ENCODE measurements around the gene BGLAP.

Gene BGLAP

GRCh38 chr1:156226782-156227181 lies 15.2 kb upstream of the BGLAP start:
- DNase-seq (ENCODE audit: low spot score) = no peak

- DNase-seq (ENCODE audit: low spot score) = no peak
Observed at GRCh38 chr1:156228501-156228900, 13.5 kb upstream of the BGLAP start.

- DNase-seq (ENCODE audit: low spot score) = no peak
Observed at GRCh38 chr1:156229809-156230472, 12.0 kb upstream of the BGLAP start.

- DNase-seq (ENCODE audit: low spot score) = no peak
Observed at GRCh38 chr1:156230473-156230837, 11.5 kb upstream of the BGLAP start.

GRCh38 chr1:156232201-156232894 lies 9.6 kb upstream of the BGLAP start:
- DNase-seq (ENCODE audit: low spot score) = no peak

GRCh38 chr1:156233426-156234127 lies 8.4 kb upstream of the BGLAP start:
- DNase-seq (ENCODE audit: low spot score) = no peak

- DNase-seq (ENCODE audit: low spot score) = no peak
Observed at GRCh38 chr1:156236164-156236563, 5.8 kb upstream of the BGLAP start.

- no peak for DNase-seq (ENCODE audit: low spot score)
Observed at GRCh38 chr1:156238248-156238647, 3.7 kb upstream of the BGLAP start.

GRCh38 chr1:156241311-156241811 lies 623 bp upstream of the BGLAP start:
- no peak for DNase-seq (ENCODE audit: low spot score)

GRCh38 chr1:156242738-156243137 lies 754 bp downstream of the BGLAP start:
- DNase-seq (ENCODE audit: low spot score) = no peak

GRCh38 chr1:156244126-156244525 lies 2.1 kb downstream of the BGLAP start:
- DNase-seq (ENCODE audit: low spot score) = no peak

- DNase-seq (ENCODE audit: low spot score) = no peak
Observed at GRCh38 chr1:156244712-156245111, 2.7 kb downstream of the BGLAP start.

- DNase-seq (ENCODE audit: low spot score) = peak; percentile 75
Observed at GRCh38 chr1:156245451-156246232, 3.7 kb downstream of the BGLAP start.

GRCh38 chr1:156246241-156246780 lies 4.3 kb downstream of the BGLAP start:
- no peak for DNase-seq (ENCODE audit: low spot score)

- DNase-seq (ENCODE audit: low spot score) = no peak
Observed at GRCh38 chr1:156246781-156247459, 4.9 kb downstream of the BGLAP start.

- DNase-seq (ENCODE audit: low spot score) = peak; percentile 60
Observed at GRCh38 chr1:156247460-156248322, 5.7 kb downstream of the BGLAP start, which contains the start of gene PAQR6. PAQR6 (minus strand) TSS chr1:156248056; CDS start chr1:156246731, 1,325 bp downstream.

GRCh38 chr1:156248323-156248683 lies 6.3 kb downstream of the BGLAP start:
- no peak for DNase-seq (ENCODE audit: low spot score)

GRCh38 chr1:156249593-156249992 lies 7.6 kb downstream of the BGLAP start:
- DNase-seq (ENCODE audit: low spot score) = no peak

- DNase-seq (ENCODE audit: low spot score) = no peak
Observed at GRCh38 chr1:156251527-156251926, 9.5 kb downstream of the BGLAP start.

GRCh38 chr1:156253634-156254033 lies 11.7 kb downstream of the BGLAP start:
- DNase-seq (ENCODE audit: low spot score) = no peak
